IPS-18c (cell line): ENCODE measurements around the gene ACOX3.

Experiments used
- H3K4me3 ChIP-seq: 2 replicates; pipeline ENCODE4 v1.7.0; 2013; ENCODE audit warnings: low read depth, mild to moderate bottlenecking, low read length, moderate library complexity; ENCODE audit not compliant: insufficient read depth
- H3K9me3 ChIP-seq: one replicate; pipeline ENCODE4 v1.6.1; 2013; ENCODE audit warnings: mild to moderate bottlenecking, low read length, moderate library complexity; ENCODE audit not compliant: control insufficient read depth, insufficient read depth

ACOX3 gene

DNA sequence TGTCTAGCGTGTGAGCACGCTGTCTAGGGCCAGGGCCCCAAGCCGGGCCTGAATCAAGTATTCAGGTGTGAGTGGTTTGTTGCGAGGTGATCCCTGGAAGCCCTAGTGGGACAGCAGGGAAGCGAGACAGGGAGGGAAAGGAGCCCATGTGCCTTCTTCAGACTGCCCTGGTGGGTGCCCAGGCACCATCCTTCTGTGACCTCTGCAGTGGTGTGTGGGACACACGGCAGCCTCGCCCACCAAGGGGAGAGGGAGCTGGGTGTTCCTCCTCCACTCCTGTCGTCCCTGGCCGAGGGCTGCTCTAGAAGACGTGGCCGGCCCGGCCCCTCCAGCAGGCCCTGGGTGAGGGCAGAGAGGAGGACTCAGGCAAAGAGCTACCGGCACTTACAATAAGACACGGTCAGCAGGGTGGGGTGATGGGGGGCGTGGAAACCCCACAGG is 123.6 kb downstream of the ACOX3 start:
- Histone ChIP-seq H3K4me3 (no peak overlapping the region), H3K9me3 (peaks cover 2% of the 10 kb centered on the region)
